Measurements from ENCODE around the gene ADH7.
A peak's percentile ranks its signal among the peaks of the same experiment; 100 is the strongest.
"Not testable (repeated sequence)": the region's sequence is repeated elsewhere in the genome, so short reads cannot be mapped to it uniquely, and the experiment has no call there.

ADH7 gene

GRCh38 chr4:99415762-99416161 lies 19.4 kb downstream of the ADH7 start:
- not testable (repeated sequence) for DNase-seq (ENCODE audit: low spot score)

DNA sequence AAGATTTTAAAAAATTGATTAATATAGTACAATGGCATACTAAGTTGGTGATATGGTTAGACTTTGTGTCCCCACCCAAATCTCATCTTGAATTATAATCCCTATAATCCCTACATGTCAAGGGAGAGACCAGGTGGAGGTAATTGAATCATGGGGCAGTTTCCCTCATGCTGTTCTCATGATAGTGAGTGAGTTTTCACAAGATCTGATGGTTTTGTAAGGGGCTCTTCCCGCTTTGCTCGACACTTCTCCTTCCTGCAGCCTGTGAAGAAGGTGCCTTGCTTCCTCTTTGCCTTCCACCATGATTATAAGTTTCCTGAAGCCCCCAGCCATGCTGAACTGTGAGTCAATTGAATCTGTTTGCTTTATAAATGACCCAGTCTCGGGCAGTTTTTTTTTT lies 20.2 kb downstream of the ADH7 start:
- DNase-seq (ENCODE audit: low spot score), result not testable (repeated sequence)

DNA sequence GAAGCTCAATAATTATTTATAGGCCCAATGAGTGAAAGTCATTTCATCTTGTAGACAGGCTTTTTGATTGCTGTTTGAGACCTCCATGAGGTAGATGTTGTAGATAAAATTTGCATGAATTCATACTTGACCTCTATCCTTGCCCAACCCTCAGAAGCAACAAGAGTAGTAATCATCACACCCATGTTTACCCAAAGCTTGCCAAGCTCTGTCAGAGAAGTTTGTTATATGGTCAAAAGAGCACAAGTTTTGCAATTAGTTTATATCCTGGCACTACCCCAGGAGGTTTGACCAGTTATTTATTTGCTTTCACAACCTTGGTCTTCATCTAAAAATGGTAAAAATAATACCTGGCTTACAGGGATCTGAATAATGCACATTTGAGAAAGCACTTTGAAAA lies 20.7 kb downstream of the ADH7 start:
- DNase-seq (ENCODE audit: low spot score), result no peak

DNA sequence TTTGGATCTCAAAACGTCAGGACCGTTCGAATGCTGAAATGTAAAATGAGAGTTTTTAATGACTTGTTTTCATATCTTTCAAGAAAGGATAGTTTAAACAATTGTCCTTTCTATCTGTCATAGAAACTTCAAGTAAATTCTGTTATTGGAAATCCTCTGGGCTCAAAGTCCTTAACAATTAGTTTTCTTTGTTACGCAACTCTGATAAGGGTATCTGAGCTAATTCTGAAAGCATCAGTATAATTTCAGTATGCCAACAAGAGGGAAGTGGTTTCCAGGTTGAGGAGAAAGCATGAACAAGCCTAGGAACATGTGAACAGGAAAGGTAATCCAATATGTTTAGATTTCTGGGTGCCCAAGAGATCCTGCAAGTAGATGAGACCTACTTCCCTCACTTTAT lies 22.0 kb downstream of the ADH7 start:
- no peak for DNase-seq (ENCODE audit: low spot score)

DNA sequence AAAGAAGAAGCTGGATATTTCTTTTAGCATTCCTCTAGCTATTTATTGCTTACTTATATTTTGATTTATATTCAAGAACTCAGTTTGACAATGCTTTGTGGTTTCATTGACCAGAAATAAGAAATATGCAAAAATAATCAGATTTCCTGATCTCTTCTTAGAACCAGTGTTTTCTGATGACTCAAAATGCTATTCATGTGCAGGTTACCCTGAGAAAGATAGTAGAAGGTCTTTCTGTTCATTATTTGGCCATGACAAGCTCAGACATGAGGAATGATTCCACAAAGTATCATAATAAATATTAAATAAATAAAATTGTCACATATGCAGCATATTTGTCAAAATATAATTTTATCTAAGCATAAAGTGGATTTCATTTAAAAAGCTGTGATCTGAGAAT lies 24.1 kb downstream of the ADH7 start:
- DNase-seq (ENCODE audit: low spot score), result no peak

GRCh38 chr4:99410075-99410474 lies 25.1 kb downstream of the ADH7 start:
- DNase-seq (ENCODE audit: low spot score), result no peak

- no peak for DNase-seq (ENCODE audit: low spot score)
Observed at GRCh38 chr4:99408346-99408745, 26.8 kb downstream of the ADH7 start.

DNA sequence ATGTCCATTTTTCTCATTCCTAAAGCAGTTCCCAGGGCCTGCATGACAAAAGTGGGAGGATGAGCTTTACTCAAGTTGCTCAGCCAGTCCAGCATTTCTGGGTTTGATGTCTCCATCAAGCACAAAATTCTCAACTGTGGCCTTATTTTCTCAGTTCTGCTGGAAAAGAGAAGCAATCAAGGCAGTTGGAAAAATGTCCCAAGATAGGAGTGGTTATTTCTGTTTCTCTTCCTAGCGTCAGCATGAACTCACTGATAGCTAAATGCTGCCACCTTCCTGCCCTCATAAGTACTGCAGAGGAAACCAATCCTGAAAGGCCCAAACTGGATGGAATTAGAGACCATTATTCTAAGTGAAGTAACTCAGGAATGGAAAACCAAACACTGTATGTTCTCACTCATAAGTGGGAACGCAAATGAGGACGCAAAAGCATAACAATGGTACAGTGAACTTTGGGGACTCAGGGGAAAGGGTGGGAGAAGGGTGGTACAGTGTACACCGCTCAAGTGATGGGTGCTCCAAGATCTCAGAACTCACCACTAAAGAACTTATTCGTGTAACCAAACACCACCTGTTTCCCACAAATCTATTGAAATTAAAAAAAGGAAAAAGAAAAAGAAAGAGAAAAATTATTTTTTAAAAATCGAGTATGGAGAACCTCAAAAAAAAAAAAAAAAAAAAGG lies 29.6 kb downstream of the ADH7 start:
- DNase-seq (ENCODE audit: low spot score), result peak; percentile 60

GRCh38 chr4:99404595-99405287 lies 30.4 kb downstream of the ADH7 start:
- no peak for DNase-seq (ENCODE audit: low spot score)

GRCh38 chr4:99403380-99404184 lies 31.6 kb downstream of the ADH7 start:
- no peak for DNase-seq (ENCODE audit: low spot score)

GRCh38 chr4:99402765-99403164 lies 32.4 kb downstream of the ADH7 start:
- DNase-seq (ENCODE audit: low spot score), result no peak

DNA sequence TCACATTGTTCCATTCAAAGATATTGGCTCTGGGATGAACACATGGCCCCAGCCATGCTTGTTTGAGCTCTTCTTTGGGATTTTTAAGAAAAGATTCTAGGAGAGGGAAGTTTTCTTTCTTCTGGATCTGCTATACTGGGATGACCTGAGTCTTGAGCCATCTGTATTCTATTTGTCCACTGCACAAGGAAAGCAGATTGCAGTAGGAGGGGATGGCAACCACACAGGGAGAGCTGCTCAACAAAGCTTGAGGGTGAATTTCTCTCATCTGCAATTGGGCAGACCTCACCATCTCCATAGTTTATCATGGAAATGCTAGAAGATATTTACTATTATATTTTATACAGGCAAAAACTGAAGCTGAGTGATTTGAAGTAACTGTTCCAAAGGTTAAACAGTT lies 34.3 kb downstream of the ADH7 start:
- no peak for DNase-seq (ENCODE audit: low spot score)

DNA sequence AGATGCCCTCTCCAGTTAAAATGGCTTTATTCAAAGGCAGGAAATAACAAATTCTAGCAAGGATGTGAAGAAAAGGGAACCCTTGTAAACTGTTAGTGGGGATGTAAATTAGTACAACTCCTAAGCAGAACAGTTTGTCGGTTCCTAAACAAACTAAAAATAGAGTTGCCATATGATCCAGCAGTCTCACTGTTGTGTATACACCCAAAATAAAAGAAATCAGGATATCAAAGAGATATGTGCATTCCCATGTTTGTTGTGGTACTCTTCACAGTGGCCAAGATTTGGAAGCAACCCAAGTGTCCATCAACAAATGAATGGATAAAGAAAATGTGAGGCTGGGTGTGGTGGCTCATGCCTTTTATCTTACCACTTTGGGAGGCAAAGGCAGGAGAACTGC lies 36.1 kb downstream of the ADH7 start:
- DNase-seq (ENCODE audit: low spot score), result no peak

- DNase-seq (ENCODE audit: low spot score), result no peak
Observed at GRCh38 chr4:99395595-99396364, 39.4 kb downstream of the ADH7 start.

- DNase-seq (ENCODE audit: low spot score), result no peak
Observed at GRCh38 chr4:99394896-99395295, 40.2 kb downstream of the ADH7 start.

DNA sequence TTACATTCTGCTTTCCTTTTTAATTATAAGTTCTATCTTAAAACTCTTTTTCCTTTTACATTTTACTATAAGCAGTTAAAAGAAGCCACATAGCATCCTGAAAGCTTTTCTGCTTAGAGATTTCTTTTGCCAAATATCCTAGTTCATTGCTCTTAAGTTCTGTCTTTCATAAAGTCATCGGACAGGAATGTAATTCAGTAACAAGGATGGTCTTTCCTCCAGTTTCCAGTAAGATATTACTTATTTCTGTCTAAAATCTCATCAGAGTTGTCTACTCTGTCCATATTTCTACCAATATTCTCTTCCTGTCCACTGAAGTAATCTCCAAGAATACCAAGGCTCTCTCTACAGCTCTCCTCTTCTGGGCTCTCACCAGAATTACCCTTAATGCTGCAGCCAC lies 45.1 kb downstream of the ADH7 start:
- DNase-seq (ENCODE audit: low spot score), result no peak

DNA sequence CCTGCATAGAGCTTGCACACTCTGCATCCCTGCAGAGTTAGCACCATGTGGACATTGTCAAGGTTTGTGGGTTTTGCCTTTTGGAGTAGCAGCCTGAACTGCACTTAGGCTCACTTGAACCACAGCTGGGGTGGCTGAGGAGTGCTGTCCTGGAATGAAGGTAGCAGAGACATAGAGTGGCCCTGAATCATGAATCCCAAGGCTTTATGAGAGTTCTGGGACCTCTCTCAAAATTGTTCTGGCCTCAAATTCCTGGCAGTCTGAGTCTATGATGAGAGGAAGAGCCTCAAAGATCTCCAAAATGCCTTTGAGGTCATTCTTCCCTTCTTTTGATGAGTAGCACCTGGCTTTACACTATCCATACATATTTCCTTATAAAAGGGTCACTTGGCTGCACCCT lies 45.5 kb downstream of the ADH7 start:
- no peak for DNase-seq (ENCODE audit: low spot score)

DNA sequence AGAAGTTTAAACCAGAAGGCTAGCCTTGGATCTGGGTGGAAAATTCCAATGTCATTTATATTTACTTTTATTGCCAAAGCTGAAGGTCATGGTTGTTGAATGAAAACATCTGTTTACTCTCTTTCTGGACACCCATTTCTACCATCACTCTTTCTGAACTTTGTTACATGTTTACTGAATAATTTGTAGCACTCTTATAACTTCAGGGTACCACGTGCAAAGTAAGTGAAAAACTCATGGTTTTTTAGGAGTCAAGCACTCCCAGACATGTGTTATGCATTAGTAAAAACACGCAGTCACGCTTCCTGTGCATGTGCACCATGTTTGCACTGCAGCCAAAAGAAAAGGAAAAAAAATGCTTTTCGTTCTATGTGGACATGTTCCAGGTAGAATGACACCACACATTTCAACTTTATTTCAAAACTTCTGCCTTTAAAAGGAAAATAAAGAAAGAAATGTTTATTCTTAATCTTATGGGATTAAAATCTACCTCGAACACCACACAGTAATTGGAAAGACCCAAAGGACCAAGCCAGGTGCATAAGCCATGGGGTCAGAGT lies 51.2 kb downstream of the ADH7 start:
- DNase-seq (ENCODE audit: low spot score), result no peak

DNA sequence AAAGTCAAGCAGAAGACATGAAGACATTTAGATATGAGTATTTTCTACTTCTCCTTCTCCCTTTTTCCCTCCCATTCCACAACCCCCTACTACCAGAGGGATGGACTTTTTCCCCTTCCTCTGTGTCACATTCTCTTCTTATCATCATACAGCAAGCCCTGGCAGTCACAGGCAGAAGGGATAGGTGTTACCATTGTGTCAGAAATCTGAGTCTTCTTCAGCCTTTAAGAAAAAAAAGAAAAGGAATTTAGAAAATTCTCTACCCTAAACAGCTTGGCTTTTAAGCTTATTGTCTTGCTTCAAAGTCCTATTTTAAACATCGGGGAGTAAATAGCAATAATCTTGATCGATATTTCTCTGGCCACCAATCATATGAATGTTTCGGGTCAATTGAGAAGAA lies 51.7 kb downstream of the ADH7 start:
- DNase-seq (ENCODE audit: low spot score), result no peak

GRCh38 chr4:99382745-99383360 lies 52.3 kb downstream of the ADH7 start:
- DNase-seq (ENCODE audit: low spot score), result no peak

GRCh38 chr4:99381588-99382175 lies 53.5 kb downstream of the ADH7 start:
- DNase-seq (ENCODE audit: low spot score), result no peak
